Glomerular endothelial cell (primary cell): ENCODE measurements around the gene VRK3. TPM values are rescaled to one million over a fixed set of nuclear protein-coding genes. Genes with fewer than 3 reads are reported as not detected.

Source experiments
- DNase-seq: peaks from one replicate; pipeline ENCODE4 v3.0.0-alpha.2; 2011; ENCODE audit warnings: low read depth, low spot score; ENCODE audit errors: extremely low read depth
- total RNA-seq: library from RNA; depleted of rRNA; stranded (reverse); fragments of >200 nt; gene quantifications from 2 replicates; pipeline ENCODE4 v1.2.3, GENCODE V29; 2015

VRK3 gene
- total RNA-seq, 1 donor from 2014 or later: 36.6 TPM

GRCh38 chr19:49932731-49933131, 92.4 kb downstream of the VRK3 start:
- DNase-seq: no peak

DNA sequence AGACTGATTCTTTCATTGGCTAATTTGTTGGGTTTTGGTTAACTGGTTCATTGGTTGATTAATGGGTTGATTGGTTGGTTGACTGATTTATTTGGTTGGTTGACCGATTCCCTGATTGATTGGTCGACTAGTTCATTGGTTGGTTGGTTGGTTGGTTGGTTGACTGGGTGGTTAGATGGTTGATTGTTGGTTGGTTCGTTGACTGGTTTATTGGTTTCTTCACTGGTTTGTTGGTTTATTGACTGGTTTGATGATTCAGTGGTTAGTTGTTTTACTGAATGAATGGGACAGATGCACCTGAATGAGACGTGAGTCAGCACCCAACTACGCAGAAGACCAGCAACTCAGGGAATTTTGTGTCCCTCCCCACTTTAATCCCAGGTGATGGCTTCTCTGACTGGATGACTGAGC, 93.1 kb downstream of the VRK3 start:
- no peak for DNase-seq

GRCh38 chr19:49931293-49932040, 93.7 kb downstream of the VRK3 start:
- DNase-seq: no peak

DNA sequence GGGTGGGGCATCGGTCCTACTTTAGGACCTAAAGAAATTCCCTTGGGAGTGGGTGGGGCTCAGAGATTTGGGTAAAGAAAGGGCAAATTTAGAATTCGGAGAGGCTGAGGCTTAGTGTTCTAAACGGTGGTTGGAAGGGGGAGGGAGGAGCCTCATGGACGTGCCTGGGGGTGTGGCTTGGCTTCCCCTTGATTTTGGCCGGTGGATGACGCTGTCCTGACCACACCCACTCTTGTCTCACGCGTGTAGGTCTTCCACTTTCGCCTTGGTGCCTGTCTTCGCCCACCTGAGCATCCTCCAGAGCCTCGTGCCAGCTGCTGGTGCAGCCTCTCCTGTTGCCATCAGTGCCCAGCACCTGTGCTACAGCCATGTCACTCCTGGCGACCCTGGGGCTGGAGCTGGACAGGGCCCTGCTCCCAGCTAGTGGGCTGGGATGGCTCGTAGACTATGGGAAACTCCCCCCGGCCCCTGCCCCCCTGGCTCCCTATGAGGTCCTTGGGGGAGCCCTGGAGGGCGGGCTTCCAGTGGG, 94.6 kb downstream of the VRK3 start:
- no peak for DNase-seq

DNA sequence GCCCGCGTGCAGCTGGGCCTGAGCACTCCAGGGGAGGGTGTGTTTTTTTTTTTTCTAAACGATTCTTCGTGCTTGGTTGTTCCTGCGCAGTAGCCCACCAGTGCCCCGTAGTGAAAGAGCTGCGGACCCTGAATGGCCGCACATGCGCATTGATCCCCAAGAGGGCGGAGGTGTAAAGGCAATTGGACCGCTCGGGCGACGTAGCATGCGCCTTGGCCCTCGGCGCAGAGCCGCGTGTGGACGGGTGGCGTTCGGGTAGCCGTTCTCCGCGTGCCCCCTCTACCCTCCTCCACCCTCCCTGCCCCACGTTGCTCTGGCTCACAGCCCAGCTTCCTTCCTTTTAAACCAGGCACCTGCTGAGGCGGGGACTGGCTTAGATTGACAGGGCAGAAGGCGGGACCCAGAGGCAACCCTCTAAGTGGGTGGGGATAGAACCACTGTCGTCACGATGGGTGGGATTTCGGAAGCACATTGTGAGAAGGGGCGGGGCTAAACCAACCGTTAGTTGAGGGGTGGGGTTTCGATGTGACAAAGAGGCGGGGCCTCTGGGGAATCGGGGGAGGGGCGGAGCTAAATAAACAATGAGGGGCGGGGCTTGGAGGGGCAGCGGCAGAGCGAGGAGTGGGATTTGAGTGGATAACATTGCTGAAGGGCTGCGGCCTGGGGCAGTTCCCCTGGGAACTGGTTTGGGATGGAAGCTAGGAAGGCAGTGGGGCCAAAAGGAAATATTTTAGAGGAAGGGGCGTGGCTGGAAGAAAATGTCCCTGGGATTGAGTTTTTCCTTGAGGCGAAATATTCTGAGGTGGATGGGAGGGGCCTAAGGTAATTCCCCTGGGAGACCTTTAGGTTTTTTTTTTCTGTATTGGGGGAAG, 95.3 kb downstream of the VRK3 start:
- DNase-seq: peak; percentile 98

DNA sequence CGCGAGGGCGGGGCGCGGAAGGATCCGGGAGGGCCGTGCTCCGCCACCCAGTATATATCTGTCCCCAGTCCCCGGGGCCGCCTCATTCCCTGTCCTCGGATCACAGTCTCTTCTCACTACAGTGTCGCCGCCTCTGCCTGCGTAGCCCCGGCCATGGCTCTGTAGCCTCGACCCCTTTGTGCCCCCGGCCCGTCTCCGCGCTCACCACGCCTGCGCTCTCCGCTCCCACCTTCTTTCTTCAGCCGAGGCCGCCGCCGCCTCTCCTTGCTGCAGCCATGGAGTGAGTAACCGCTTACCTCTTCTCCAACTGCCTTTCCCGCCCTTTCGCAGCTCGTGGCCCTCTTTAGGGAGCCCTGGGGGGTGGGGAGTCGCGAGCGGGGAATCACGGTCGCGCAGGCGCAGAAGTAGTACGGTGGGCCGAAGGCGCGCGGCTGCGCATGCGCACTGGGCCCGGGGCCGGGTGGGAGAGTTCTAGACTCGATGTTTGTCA, 96.0 kb downstream of the VRK3 start, which contains the start of the genes ATF5 and NUP62:
TSS of gene ATF5 (plus strand) at position 85 of the 490 bp plus-strand sequence. CDS start 1,646 bp downstream, outside the sequence.
TSS of gene NUP62 (minus strand) at position 384 of the 490 bp plus-strand sequence. CDS start 19,697 bp downstream, outside the sequence.
- no peak for DNase-seq

DNA sequence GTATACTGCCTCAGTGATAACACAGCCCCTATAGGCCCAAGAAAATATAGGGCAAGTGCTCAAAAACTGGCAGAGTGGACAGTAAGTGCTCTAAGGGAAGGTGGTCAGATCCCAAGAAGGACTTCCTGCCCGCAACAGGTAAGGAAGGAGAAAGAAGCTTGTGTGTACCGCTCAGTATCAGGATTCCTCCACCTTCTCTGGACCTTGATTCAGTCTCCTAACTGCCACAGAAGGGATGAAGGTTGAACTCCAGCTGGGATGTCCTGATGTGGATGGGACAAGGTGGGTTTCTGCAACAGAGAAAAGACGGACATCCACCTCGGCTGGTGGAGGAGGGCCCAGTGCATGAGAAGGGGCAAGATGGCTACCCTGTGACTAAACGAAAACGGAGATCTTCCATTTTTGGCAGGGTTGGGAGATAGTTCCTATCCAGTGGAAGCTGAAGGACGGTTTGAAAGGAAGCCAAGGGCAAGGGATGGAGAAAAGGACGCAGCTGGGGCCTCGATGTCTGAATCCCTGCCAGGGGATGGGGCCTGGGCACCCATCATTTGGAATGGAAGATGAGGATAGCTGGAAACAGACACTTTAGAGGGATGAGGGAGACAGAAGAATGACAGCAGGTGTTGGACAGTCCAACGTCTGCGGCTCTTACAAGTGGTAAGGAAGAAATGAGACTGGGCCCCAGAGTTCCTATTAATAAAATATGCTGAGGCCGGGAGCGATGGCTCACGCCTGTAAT, 97.5 kb downstream of the VRK3 start:
- no peak for DNase-seq

DNA sequence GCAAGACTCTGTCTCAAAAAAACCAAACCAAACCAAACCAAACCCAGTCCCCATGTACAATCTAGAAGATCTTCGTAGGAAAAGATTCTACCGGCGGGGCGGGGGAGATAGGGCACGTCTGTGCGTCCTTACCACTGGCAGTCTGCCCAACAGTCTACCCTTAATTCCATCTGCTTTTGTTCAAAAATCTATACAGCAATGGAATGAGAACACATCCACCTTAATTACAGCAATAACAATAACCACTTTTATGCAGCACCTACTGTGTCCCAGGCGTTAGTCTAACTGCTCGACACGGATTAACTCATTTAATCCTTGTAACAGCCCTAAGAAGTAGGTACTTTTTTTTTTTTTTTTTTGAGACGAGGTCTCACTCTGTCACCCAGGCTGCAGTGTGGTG, 98.7 kb downstream of the VRK3 start:
- no peak for DNase-seq

Other genes with a start within 250 kb of the VRK3 start
- gene FUZ, start 212.1 kb downstream of the VRK3 start, total RNA-seq: 10.0 and 14.5 TPM in 2 replicates
- gene MED25, start 207.1 kb downstream of the VRK3 start, total RNA-seq: 35.3 and 47.6 TPM in 2 replicates
- gene PTOV1, start 174.2 kb downstream of the VRK3 start, total RNA-seq: 88.0 and 137 TPM in 2 replicates
- gene PNKP, start 157.8 kb downstream of the VRK3 start, total RNA-seq: 68.3 and 81.3 TPM in 2 replicates
- gene AKT1S1, start 148.0 kb downstream of the VRK3 start, total RNA-seq: 39.6 and 44.9 TPM in 2 replicates
- gene TBC1D17, start 147.7 kb downstream of the VRK3 start, total RNA-seq: 27.3 and 35.6 TPM in 2 replicates
- 20.4 and 20.6 TPM in 2 replicates for gene IL4I1, start 128.5 kb downstream of the VRK3 start, total RNA-seq
- 24.4 and 30.0 TPM in 2 replicates for gene ATF5, start 96.2 kb downstream of the VRK3 start, total RNA-seq
- gene NUP62, start 95.9 kb downstream of the VRK3 start, total RNA-seq: 56.9 and 73.3 TPM in 2 replicates
- 0.06 TPM in 1 of 2 replicates, not detected in the other for gene SIGLEC11, start 64.2 kb downstream of the VRK3 start, total RNA-seq
- 6.3 and 9.4 TPM in 2 replicates for gene ZNF473, start 633 bp upstream of the VRK3 start, total RNA-seq
- gene IZUMO2, start 137.9 kb upstream of the VRK3 start, total RNA-seq: not detected in 2 replicates
- gene MYH14, start 178.2 kb upstream of the VRK3 start, total RNA-seq: 0.99 and 1.2 TPM in 2 replicates